ENCODE results near the gene RHBDF1. TPM values are rescaled to one million over a fixed set of nuclear protein-coding genes. Genes with fewer than 3 reads are reported as not detected.

RHBDF1 gene
- total and polyA plus RNA-seq, 4 donors: 26.6 to 51.2 (median 29.9) TPM

GRCh38 chr16:58491-59439 is 13.7 kb downstream of the RHBDF1 start:
- H3K27me3 ChIP-seq (ENCODE audit: control insufficient read depth in 3 of 3, insufficient read depth in 3 of 3, low read length in 2 of 3): no peaks in the 10 kb centered on the region
- ATAC-seq (ENCODE audit: insufficient read depth, low FRiP score): no peak
- no peak overlapping the region for H3K9ac ChIP-seq (ENCODE audit: insufficient read depth in 1 of 2, low read length in 2 of 2)
- no peak overlapping the region for H3K27ac ChIP-seq (ENCODE audit: low read depth in 1 of 2, low read length in 1 of 2)
- DNase-seq: no peak
- TF ChIP-seq CTCF (IDR thresholded peaks at IDR 0.05; ENCODE audit: control extremely low read depth, extremely low read depth): no peak
- H3K4me3 ChIP-seq: no peak overlapping the region
- 89 to 92% methylated on average over 29 of the region's 29 CpGs for WGBS, 2 donors
- no peaks in the 10 kb centered on the region for H3K9me3 ChIP-seq (ENCODE audit: control insufficient read depth in 4 of 4, insufficient read depth in 3 of 4, low read length in 3 of 4)
- H3K36me3 ChIP-seq (ENCODE audit: control insufficient read depth in 4 of 4, insufficient read depth in 4 of 4, low read length in 4 of 4): peaks cover 0 to 81% (median 27%) of the 10 kb centered on the region in 4 donors
- peaks cover 0 to 5% (median 3%) of the 10 kb centered on the region in 5 donors for H3K4me1 ChIP-seq (ENCODE audit: control insufficient read depth in 5 of 5, insufficient read depth in 5 of 5, low read length in 5 of 5)

- no peak for TF ChIP-seq CTCF (IDR thresholded peaks at IDR 0.05; ENCODE audit: control extremely low read depth, extremely low read depth)
- WGBS, 2 donors: 75 to 80% methylated on average over 8 of the region's 8 CpGs
- Histone ChIP-seq H3K36me3 (ENCODE audit: control insufficient read depth in 4 of 4, insufficient read depth in 4 of 4, low read length in 4 of 4) (peaks cover 0 to 71% (median 22%) of the 10 kb centered on the region in 4 donors), H3K9me3 (ENCODE audit: control insufficient read depth in 4 of 4, insufficient read depth in 3 of 4, low read length in 3 of 4) (no peaks in the 10 kb centered on the region), H3K27ac (ENCODE audit: low read depth in 1 of 2, low read length in 1 of 2) (no peak overlapping the region), H3K4me3 (no peak overlapping the region), H3K27me3 (ENCODE audit: control insufficient read depth in 3 of 3, insufficient read depth in 3 of 3, low read length in 2 of 3) (no peaks in the 10 kb centered on the region), H3K4me1 (ENCODE audit: control insufficient read depth in 5 of 5, insufficient read depth in 5 of 5, low read length in 5 of 5) (peaks cover 0 to 7% (median 3%) of the 10 kb centered on the region in 5 donors), H3K9ac (ENCODE audit: insufficient read depth in 1 of 2, low read length in 2 of 2) (no peak overlapping the region)
- DNase-seq: no peak
- ATAC-seq (ENCODE audit: insufficient read depth, low FRiP score): no peak
Measured at GRCh38 chr16:57711-58110, 14.7 kb downstream of the RHBDF1 start.

GRCh38 chr16:56231-56927 is 16.1 kb downstream of the RHBDF1 start:
- TF ChIP-seq CTCF (IDR thresholded peaks at IDR 0.05; ENCODE audit: control extremely low read depth, extremely low read depth): no peak
- peaks cover 0 to 7% (median 3%) of the 10 kb centered on the region in 5 donors for H3K4me1 ChIP-seq (ENCODE audit: control insufficient read depth in 5 of 5, insufficient read depth in 5 of 5, low read length in 5 of 5)
- H3K27ac ChIP-seq (ENCODE audit: low read depth in 1 of 2, low read length in 1 of 2): no peak overlapping the region
- no peak for ATAC-seq (ENCODE audit: insufficient read depth, low FRiP score)
- no peak overlapping the region for H3K9ac ChIP-seq (ENCODE audit: insufficient read depth in 1 of 2, low read length in 2 of 2)
- H3K9me3 ChIP-seq (ENCODE audit: control insufficient read depth in 4 of 4, insufficient read depth in 3 of 4, low read length in 3 of 4): no peaks in the 10 kb centered on the region
- WGBS, 2 donors: 91 to 95% methylated on average over 17 of the region's 17 CpGs
- peaks cover 0 to 57% (median 20%) of the 10 kb centered on the region in 4 donors for H3K36me3 ChIP-seq (ENCODE audit: control insufficient read depth in 4 of 4, insufficient read depth in 4 of 4, low read length in 4 of 4)
- no peak overlapping the region for H3K4me3 ChIP-seq
- no peaks in the 10 kb centered on the region for H3K27me3 ChIP-seq (ENCODE audit: control insufficient read depth in 3 of 3, insufficient read depth in 3 of 3, low read length in 2 of 3)
- no peak for DNase-seq

All from lung (tissue), 12 donors.